ENCODE measurements around the gene NAV3.

NAV3 gene

DNA sequence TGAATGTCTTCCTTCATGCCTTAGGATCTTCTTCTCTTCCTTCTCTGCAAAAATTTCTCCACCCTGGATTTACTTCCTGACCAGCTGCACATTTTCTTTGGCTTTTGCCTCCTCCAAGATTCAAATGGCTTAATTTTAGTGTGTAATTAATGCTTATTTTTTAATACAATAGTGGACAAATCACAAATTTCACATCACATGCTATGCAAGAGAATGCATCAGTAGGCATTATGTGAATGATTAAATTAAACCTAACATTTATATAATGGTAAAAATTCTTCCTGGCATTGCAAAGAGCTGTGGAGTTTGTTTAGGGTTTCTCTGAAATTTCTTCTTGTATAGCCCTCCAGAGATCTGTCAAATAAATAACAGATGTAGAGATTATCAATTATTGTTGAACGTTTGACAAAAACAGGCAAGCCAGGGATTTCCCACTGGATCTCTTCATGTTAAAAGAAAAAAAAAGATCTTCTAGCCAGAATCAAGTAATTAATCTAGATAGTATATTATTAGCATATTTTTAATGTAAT, 84.4 kb downstream of the NAV3 start:
- Histone ChIP-seq H3K4me2 (ENCODE audit: low read length) (no peak overlapping the region), H3K79me2 (ENCODE audit: low read length) (no peaks in the 10 kb centered on the region), H3K36me3 (replicated peaks; ENCODE audit: low read depth, low read length) (no peaks in the 10 kb centered on the region), H2AFZ (ENCODE audit: low read depth, low read length) (no peak overlapping the region), H4K20me1 (ENCODE audit: insufficient read depth, low read length) (no peaks in the 10 kb centered on the region), H3K4me1 (ENCODE audit: low read length) (peaks cover 17% of the 10 kb centered on the region), H3K9ac (ENCODE audit: low read length) (no peak overlapping the region), H3K27ac (ENCODE audit: low read length) (no peak overlapping the region), H3K27me3 (ENCODE audit: low read depth, low read length) (no peaks in the 10 kb centered on the region), H3K4me3 (ENCODE audit: low read length) (no peak overlapping the region), H3K9me3 (ENCODE audit: insufficient read depth, low read length) (no peaks in the 10 kb centered on the region)
- TF ChIP-seq, protein P1, sequence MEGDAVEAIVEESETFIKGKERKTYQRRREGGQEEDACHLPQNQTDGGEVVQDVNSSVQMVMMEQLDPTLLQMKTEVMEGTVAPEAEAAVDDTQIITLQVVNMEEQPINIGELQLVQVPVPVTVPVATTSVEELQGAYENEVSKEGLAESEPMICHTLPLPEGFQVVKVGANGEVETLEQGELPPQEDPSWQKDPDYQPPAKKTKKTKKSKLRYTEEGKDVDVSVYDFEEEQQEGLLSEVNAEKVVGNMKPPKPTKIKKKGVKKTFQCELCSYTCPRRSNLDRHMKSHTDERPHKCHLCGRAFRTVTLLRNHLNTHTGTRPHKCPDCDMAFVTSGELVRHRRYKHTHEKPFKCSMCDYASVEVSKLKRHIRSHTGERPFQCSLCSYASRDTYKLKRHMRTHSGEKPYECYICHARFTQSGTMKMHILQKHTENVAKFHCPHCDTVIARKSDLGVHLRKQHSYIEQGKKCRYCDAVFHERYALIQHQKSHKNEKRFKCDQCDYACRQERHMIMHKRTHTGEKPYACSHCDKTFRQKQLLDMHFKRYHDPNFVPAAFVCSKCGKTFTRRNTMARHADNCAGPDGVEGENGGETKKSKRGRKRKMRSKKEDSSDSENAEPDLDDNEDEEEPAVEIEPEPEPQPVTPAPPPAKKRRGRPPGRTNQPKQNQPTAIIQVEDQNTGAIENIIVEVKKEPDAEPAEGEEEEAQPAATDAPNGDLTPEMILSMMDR (IDR thresholded peaks at IDR 0.05; ENCODE audit: low read depth, low read length), result no peak
- no peak for TF ChIP-seq EZH2phosphoT487 (IDR thresholded peaks at IDR 0.05; ENCODE audit: low read depth)

DNA sequence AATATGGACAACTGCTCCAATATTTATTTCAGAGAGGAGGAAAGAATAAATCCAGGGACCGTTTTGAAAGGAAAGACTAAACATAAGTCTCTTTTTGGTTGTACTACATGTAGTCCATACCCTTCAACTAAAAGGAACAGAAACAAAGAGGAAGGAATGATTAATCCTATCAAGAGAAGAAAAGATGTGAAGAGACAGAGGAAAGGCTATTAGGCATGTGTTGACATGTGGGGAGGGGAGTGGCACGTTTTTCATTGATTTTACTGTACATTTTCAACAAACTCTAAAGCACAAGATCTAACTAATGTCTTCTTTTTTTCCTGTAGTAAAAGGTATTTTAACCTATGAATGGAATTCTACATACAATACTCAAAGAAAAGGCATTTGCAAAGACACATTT, 85.6 kb downstream of the NAV3 start:
- Histone ChIP-seq H2AFZ (ENCODE audit: low read depth, low read length) (no peak overlapping the region), H3K79me2 (ENCODE audit: low read length) (no peaks in the 10 kb centered on the region), H3K27ac (ENCODE audit: low read length) (no peak overlapping the region), H3K9me3 (ENCODE audit: insufficient read depth, low read length) (no peaks in the 10 kb centered on the region), H4K20me1 (ENCODE audit: insufficient read depth, low read length) (no peaks in the 10 kb centered on the region), H3K4me2 (ENCODE audit: low read length) (peak overlapping the region; percentile 19), H3K4me1 (ENCODE audit: low read length) (peaks cover 17% of the 10 kb centered on the region), H3K4me3 (ENCODE audit: low read length) (no peak overlapping the region), H3K9ac (ENCODE audit: low read length) (no peak overlapping the region), H3K36me3 (replicated peaks; ENCODE audit: low read depth, low read length) (no peaks in the 10 kb centered on the region), H3K27me3 (ENCODE audit: low read depth, low read length) (no peaks in the 10 kb centered on the region)
- no peak for TF ChIP-seq EZH2phosphoT487 (IDR thresholded peaks at IDR 0.05; ENCODE audit: low read depth)

DNA sequence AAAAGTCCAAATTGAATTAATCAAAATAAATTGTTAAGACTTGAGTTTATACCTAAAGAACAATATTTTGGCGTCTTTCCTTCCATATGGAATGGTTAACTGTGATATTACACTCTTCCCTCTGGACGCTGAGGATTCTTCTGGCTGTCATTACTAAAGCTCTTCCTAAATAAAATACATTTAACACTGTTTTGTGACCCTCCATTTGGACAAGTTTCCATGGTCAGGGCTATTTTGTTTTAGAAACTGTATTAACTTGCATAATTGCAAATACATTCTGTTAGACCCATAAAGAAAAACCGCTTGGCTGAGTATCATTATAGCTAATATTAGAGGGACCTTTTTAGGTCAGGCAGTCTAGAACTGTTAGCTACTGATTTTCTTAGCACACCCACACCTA, 87.4 kb downstream of the NAV3 start:
- Histone ChIP-seq H3K36me3 (replicated peaks; ENCODE audit: low read depth, low read length) (no peaks in the 10 kb centered on the region), H3K27me3 (ENCODE audit: low read depth, low read length) (no peaks in the 10 kb centered on the region), H2AFZ (ENCODE audit: low read depth, low read length) (no peak overlapping the region), H4K20me1 (ENCODE audit: insufficient read depth, low read length) (no peaks in the 10 kb centered on the region), H3K79me2 (ENCODE audit: low read length) (no peaks in the 10 kb centered on the region), H3K4me1 (ENCODE audit: low read length) (peaks cover 17% of the 10 kb centered on the region), H3K4me3 (ENCODE audit: low read length) (no peak overlapping the region), H3K9ac (ENCODE audit: low read length) (no peak overlapping the region), H3K27ac (ENCODE audit: low read length) (no peak overlapping the region), H3K9me3 (ENCODE audit: insufficient read depth, low read length) (no peaks in the 10 kb centered on the region), H3K4me2 (ENCODE audit: low read length) (no peak overlapping the region)
- TF ChIP-seq, protein P1 (IDR thresholded peaks at IDR 0.05; ENCODE audit: low read depth, low read length), result no peak
- TF ChIP-seq EZH2phosphoT487 (IDR thresholded peaks at IDR 0.05; ENCODE audit: low read depth), result no peak

DNA sequence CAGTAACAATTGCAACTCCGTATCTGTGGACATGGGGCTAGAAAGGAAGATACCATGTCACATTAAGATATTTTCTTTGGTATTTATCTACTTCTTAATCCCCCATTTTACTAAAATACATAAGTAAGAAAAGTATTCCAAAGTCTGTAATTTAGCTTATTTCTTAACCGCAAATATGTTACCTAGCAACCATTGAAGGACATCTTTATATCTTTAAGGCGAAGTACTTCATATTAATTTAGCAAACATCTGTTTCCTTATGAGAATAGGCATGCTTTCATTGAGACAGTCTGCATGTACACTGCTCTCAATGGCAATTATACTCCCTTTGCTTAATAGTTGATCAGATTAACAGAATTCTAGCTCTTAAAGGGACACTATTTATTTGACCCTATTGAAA, 88.8 kb downstream of the NAV3 start:
- H3K9ac ChIP-seq (ENCODE audit: low read length), result no peak overlapping the region
- H3K79me2 ChIP-seq (ENCODE audit: low read length), result no peaks in the 10 kb centered on the region
- no peak overlapping the region for H3K4me2 ChIP-seq (ENCODE audit: low read length)
- no peak overlapping the region for H3K4me3 ChIP-seq (ENCODE audit: low read length)
- 0 out of 2 replicates have a peak, but pooled peaks cover 3% of the 10 kb centered on the region for H3K27me3 ChIP-seq (ENCODE audit: low read depth, low read length)
- no peak for TF ChIP-seq EZH2phosphoT487 (IDR thresholded peaks at IDR 0.05; ENCODE audit: low read depth)
- TF ChIP-seq, protein P1 (IDR thresholded peaks at IDR 0.05; ENCODE audit: low read depth, low read length), result no peak
- H2AFZ ChIP-seq (ENCODE audit: low read depth, low read length), result no peak overlapping the region
- no peaks in the 10 kb centered on the region for H3K36me3 ChIP-seq (replicated peaks; ENCODE audit: low read depth, low read length)
- no peaks in the 10 kb centered on the region for H3K9me3 ChIP-seq (ENCODE audit: insufficient read depth, low read length)
- peaks cover 17% of the 10 kb centered on the region for H3K4me1 ChIP-seq (ENCODE audit: low read length)
- no peaks in the 10 kb centered on the region for H4K20me1 ChIP-seq (ENCODE audit: insufficient read depth, low read length)
- H3K27ac ChIP-seq (ENCODE audit: low read length), result no peak overlapping the region

All from OCI-LY3 (cell line).